Keratinocyte (primary cell): ENCODE results near the gene PROM1. TPM values are rescaled to one million over a fixed set of nuclear protein-coding genes. Genes with fewer than 3 reads are reported as not detected.

Experiments used
- DNase-seq: peaks from one replicate; pipeline ENCODE4 v3.0.0-alpha.2; 2011; ENCODE audit warnings: low read depth, missing footprints, low spot score
- FAIRE-seq: peaks from 2 replicates; lab custom pipeline; 2011; peaks lifted over from hg19 to GRCh38; lab: Jason Lieb, UNC
- H2AFZ ChIP-seq: 2 replicates; pipeline ENCODE4 v1.6.0; 2012; ENCODE audit warnings: low read length, control low read depth, inconsistent platforms; ENCODE audit not compliant: control insufficient read depth
- H3K27ac ChIP-seq: 2 replicates; pipeline ENCODE4 v1.5.1; 2011; ENCODE audit warnings: low read length; ENCODE audit not compliant: control insufficient read depth, insufficient read depth
- H3K27me3 ChIP-seq: 3 replicates; pipeline ENCODE4 v1.6.0; 2011; ENCODE audit warnings: low read length; ENCODE audit not compliant: control insufficient read depth, insufficient read depth; ENCODE audit errors: extremely low read depth
- H3K36me3 ChIP-seq, 2 experiments: 2 replicates in 1 of 2; 3 replicates in 1 of 2; pipeline ENCODE4 v1.5.1; 2011; ENCODE audit warnings: low read length in 2 of 2, mild to moderate bottlenecking in 1 of 2; ENCODE audit not compliant: control insufficient read depth in 2 of 2, insufficient read depth in 2 of 2; ENCODE audit errors: extremely low read depth in 1 of 2
- H3K4me1 ChIP-seq: 3 replicates; pipeline ENCODE4 v1.5.1; 2011; ENCODE audit warnings: low read length; ENCODE audit not compliant: control insufficient read depth, insufficient read depth; ENCODE audit errors: extremely low read depth
- H3K4me2 ChIP-seq: 3 replicates; pipeline ENCODE4 v1.6.0; 2011; ENCODE audit warnings: low read depth, low read length; ENCODE audit not compliant: control insufficient read depth, insufficient read depth; ENCODE audit errors: extremely low read depth
- H3K4me3 ChIP-seq, 3 experiments: fragments of 200-600 bp in 1 of 3; sonication (generic) in 1 of 3; 2 replicates in 2 of 3; 3 replicates in 1 of 3; pipeline ENCODE4 v1.5.1; 2011 to 2016; ENCODE audit warnings: low read length in 3 of 3, mild to moderate bottlenecking in 3 of 3, control low read depth in 2 of 3, inconsistent platforms in 1 of 3, low read depth in 1 of 3, mixed read lengths in 1 of 3, mixed run types in 1 of 3, moderate library complexity in 1 of 3; ENCODE audit not compliant: control insufficient read depth in 2 of 3, insufficient read depth in 2 of 3; ENCODE audit errors: extremely low read depth in 1 of 3
- H3K79me2 ChIP-seq: 2 replicates; pipeline ENCODE4 v1.6.0; 2012; ENCODE audit warnings: low read length; ENCODE audit not compliant: control insufficient read depth, insufficient read depth
- H3K9ac ChIP-seq: 3 replicates; pipeline ENCODE4 v1.6.0; 2011; ENCODE audit warnings: low read length; ENCODE audit not compliant: control insufficient read depth, insufficient read depth; ENCODE audit errors: extremely low read depth
- H3K9me1 ChIP-seq: 3 replicates; pipeline ENCODE4 v1.6.0; 2011; ENCODE audit warnings: low read length; ENCODE audit not compliant: control insufficient read depth, insufficient read depth; ENCODE audit errors: extremely low read depth
- H3K9me3 ChIP-seq: 2 replicates; pipeline ENCODE4 v1.5.1; 2012; ENCODE audit warnings: low read depth, low read length; ENCODE audit not compliant: control insufficient read depth
- H4K20me1 ChIP-seq: 3 replicates; pipeline ENCODE4 v1.6.0; 2011; ENCODE audit warnings: low read length; ENCODE audit not compliant: control insufficient read depth, insufficient read depth; ENCODE audit errors: extremely low read depth
- EZH2 ChIP-seq: IDR thresholded peaks from one replicate; pipeline ENCODE4 v1.6.1; 2012; ENCODE audit warnings: inconsistent platforms, mild to moderate bottlenecking, low read length, moderate library complexity
- dilution Hi-C: fragments of 300-500 bp; cut with MboI; formaldehyde crosslinking; loops from one replicate; pipeline ENCODE4 v1.7.0; 2020; ENCODE audit warnings: low sequenced_read_pairs; ENCODE audit not compliant: extremely low pct_ligation_motif_present
- polyA plus RNA-seq, 5 experiments: library from polyadenylated mRNA; depleted of rRNA in 3 of 5; stranded (reverse) in 3 of 5; stranded (forward) in 1 of 5; unstranded in 1 of 5; fragments of >200 nt; gene quantifications; 1 replicate in 1 of 5; 2 replicates in 3 of 5; 3 replicates in 1 of 5; pipeline versions ENCODE4 v1.2.1 to v1.2.3, GENCODE V29; 2011 to 2012; ENCODE audit warnings: missing spikeins in 2 of 5, low read depth in 1 of 5, low replicate concordance in 1 of 5
- TF ChIP-seq, protein P1 (sequence below), 3 experiments: IDR thresholded peaks in 1 of 3; conservative IDR thresholded peaks in 1 of 3; optimal IDR thresholded peaks in 1 of 3; 2 replicates in 2 of 3; 3 replicates in 1 of 3; pipeline versions ENCODE3 to v1.5.1; 2011; ENCODE audit warnings: low read length in 3 of 3, mild to moderate bottlenecking in 3 of 3, moderate library complexity in 2 of 3, control low read depth in 1 of 3, inconsistent platforms in 1 of 3; ENCODE audit not compliant: insufficient read depth in 2 of 3; ENCODE audit errors: extremely low read depth in 1 of 3

Gene PROM1
- polyA plus RNA-seq, 1 donor (not counting 4 experiments of a cell fraction or from before 2014, with no cell fraction given), result not detected

DNA sequence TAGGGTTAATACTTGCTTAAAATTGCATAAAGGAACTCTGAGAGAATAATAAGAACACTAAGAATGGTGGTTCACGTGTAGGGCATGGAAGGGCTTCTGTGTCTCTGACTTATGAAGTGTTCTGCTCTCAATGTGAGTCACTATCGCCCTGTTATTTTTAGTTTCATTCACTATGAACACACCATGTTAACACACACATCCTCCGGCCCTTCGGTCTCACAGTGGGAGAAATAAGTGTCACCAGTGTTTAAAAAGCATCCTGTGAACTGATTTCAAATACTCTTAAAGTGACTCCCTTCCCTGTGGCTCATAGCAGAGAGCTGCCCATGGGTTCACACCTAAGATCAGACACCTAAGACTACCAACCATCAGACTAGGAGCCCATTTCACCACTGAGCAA, 87.0 kb downstream of the PROM1 start:
- Histone ChIP-seq H2AFZ (no peak overlapping the region), H3K79me2 (no peaks in the 10 kb centered on the region), H3K36me3 (no peaks in the 10 kb centered on the region), H3K9me1 (no peaks in the 10 kb centered on the region), H3K27me3 (peaks cover 5% of the 10 kb centered on the region), H3K9ac (no peak overlapping the region), H3K27ac (no peak overlapping the region), H3K4me2 (no peak overlapping the region), H3K4me1 (no peaks in the 10 kb centered on the region), H4K20me1 (no peaks in the 10 kb centered on the region), H3K9me3 (no peaks in the 10 kb centered on the region), H3K4me3 (no peak overlapping the region)
- DNase-seq (no peak), FAIRE-seq (no peak)
- dilution Hi-C loops, result no loop called here
- TF ChIP-seq, protein P1, sequence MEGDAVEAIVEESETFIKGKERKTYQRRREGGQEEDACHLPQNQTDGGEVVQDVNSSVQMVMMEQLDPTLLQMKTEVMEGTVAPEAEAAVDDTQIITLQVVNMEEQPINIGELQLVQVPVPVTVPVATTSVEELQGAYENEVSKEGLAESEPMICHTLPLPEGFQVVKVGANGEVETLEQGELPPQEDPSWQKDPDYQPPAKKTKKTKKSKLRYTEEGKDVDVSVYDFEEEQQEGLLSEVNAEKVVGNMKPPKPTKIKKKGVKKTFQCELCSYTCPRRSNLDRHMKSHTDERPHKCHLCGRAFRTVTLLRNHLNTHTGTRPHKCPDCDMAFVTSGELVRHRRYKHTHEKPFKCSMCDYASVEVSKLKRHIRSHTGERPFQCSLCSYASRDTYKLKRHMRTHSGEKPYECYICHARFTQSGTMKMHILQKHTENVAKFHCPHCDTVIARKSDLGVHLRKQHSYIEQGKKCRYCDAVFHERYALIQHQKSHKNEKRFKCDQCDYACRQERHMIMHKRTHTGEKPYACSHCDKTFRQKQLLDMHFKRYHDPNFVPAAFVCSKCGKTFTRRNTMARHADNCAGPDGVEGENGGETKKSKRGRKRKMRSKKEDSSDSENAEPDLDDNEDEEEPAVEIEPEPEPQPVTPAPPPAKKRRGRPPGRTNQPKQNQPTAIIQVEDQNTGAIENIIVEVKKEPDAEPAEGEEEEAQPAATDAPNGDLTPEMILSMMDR (optimal IDR thresholded peaks at IDR 0.05 in 1 of 3, IDR thresholded peaks at IDR 0.05 in 1 of 3, conservative IDR thresholded peaks at IDR 0.05 in 1 of 3; ENCODE audit: extremely low read depth in 1 of 3, insufficient read depth in 2 of 3, low read length in 3 of 3), result no peak
- TF ChIP-seq EZH2, result no peak

DNA sequence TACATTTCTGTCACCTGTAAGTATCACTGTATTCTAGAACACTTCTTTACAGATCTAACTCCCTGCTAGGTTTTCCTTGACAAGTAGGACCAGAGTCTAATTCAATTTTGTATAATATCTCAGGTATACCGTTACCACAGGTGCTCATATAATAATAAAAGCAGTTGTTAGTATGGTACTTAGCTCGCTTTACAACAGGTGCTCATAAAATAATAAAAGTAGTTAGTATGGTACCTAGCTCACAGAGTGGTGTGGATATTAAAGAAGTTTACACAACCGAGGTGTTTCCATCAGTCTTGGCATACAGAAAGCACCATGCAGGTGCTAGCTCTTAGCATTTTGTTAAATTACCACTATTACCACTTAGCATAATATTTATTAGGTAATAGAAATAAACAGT, 88.0 kb downstream of the PROM1 start:
- Histone ChIP-seq H3K36me3 (no peaks in the 10 kb centered on the region), H3K27me3 (peaks cover 5% of the 10 kb centered on the region), H3K9me3 (no peaks in the 10 kb centered on the region), H3K27ac (no peak overlapping the region), H3K79me2 (no peaks in the 10 kb centered on the region), H2AFZ (no peak overlapping the region), H4K20me1 (no peaks in the 10 kb centered on the region), H3K9ac (no peak overlapping the region), H3K4me2 (no peak overlapping the region), H3K4me1 (no peaks in the 10 kb centered on the region), H3K4me3 (no peak overlapping the region), H3K9me1 (no peaks in the 10 kb centered on the region)
- no peak for DNase-seq
- FAIRE-seq, result no peak
- dilution Hi-C loops, result no loop called here
- TF ChIP-seq EZH2, result no peak
- TF ChIP-seq, protein P1 (optimal IDR thresholded peaks at IDR 0.05 in 1 of 3, IDR thresholded peaks at IDR 0.05 in 1 of 3, conservative IDR thresholded peaks at IDR 0.05 in 1 of 3; ENCODE audit: extremely low read depth in 1 of 3, insufficient read depth in 2 of 3, low read length in 3 of 3), result no peak
